HepG2 (cell line): ENCODE data around the gene TNNI2. TPM values are rescaled to one million over a fixed set of nuclear protein-coding genes. Genes with fewer than 3 reads are reported as not detected.

Experiments used
- FOXC1 ChIP-seq: sonication (generic); formaldehyde crosslinking; IDR thresholded peaks from 2 replicates; pipeline ENCODE4 v1.8.0; 2022; ENCODE audit warnings: mild to moderate bottlenecking, missing genetic modification reagents, borderline replicate concordance
- GFI1 ChIP-seq: sonication (generic); formaldehyde crosslinking; IDR thresholded peaks from 2 replicates; pipeline ENCODE4 v1.5.0; 2020; ENCODE audit warnings: missing genetic modification reagents, mild to moderate bottlenecking, borderline replicate concordance
- HMG20A ChIP-seq: IDR thresholded peaks from 2 replicates; pipeline ENCODE4 v1.6.1; 2016; ENCODE audit warnings: borderline replicate concordance
- MED8 ChIP-seq: sonication (generic); formaldehyde crosslinking; IDR thresholded peaks from 2 replicates; pipeline ENCODE4 v1.8.1; 2023; ENCODE audit warnings: mild to moderate bottlenecking, missing genetic modification reagents; ENCODE audit not compliant: insufficient replicate concordance
- NFIC ChIP-seq: IDR thresholded peaks from 2 replicates; pipeline ENCODE4 v1.6.1; 2012; ENCODE audit warnings: mild to moderate bottlenecking, low read length, inconsistent platforms
- NR1H2 ChIP-seq: sonication (generic); formaldehyde crosslinking; IDR thresholded peaks from 2 replicates; pipeline ENCODE4 v1.8.1; 2022; ENCODE audit warnings: low read depth, missing genetic modification reagents, borderline replicate concordance
- RARG ChIP-seq: sonication (generic); formaldehyde crosslinking; IDR thresholded peaks from 2 replicates; pipeline ENCODE4 v1.4.0; 2020; ENCODE audit warnings: low read depth, mild to moderate bottlenecking, missing genetic modification reagents
- SAP130 ChIP-seq: IDR thresholded peaks from 2 replicates; pipeline ENCODE4 v1.6.1; 2016; ENCODE audit warnings: low read depth
- TCF7 ChIP-seq: sonication (generic); IDR thresholded peaks from 2 replicates; pipeline ENCODE4 v1.6.1; 2016; ENCODE audit warnings: antibody characterized with exemption, low read depth
- TCF7L2 ChIP-seq: IDR thresholded peaks from 2 replicates; pipeline ENCODE4 v1.6.1; 2011; ENCODE audit warnings: mild to moderate bottlenecking, low read depth, low read length, moderate library complexity
- ZKSCAN8 ChIP-seq: IDR thresholded peaks from 2 replicates; pipeline ENCODE4 v1.6.1; 2016; ENCODE audit warnings: borderline replicate concordance, missing genetic modification reagents, missing compliant biosample characterization
- ZNF180 ChIP-seq: sonication (generic); formaldehyde crosslinking; IDR thresholded peaks from 2 replicates; pipeline ENCODE4 v1.4.0; 2020; ENCODE audit warnings: low read depth, missing genetic modification reagents, borderline replicate concordance
- ZNF569 ChIP-seq: sonication (generic); formaldehyde crosslinking; IDR thresholded peaks from 2 replicates; pipeline ENCODE4 v1.5.0; 2020; ENCODE audit warnings: mild to moderate bottlenecking, missing genetic modification reagents, moderate library complexity, borderline replicate concordance
- ZNF572 ChIP-seq: sonication (generic); formaldehyde crosslinking; IDR thresholded peaks from 2 replicates; pipeline ENCODE4 v1.5.1; 2020; ENCODE audit warnings: mild to moderate bottlenecking, missing genetic modification reagents
- ZNF577 ChIP-seq: sonication (generic); formaldehyde crosslinking; IDR thresholded peaks from 2 replicates; pipeline ENCODE4 v1.4.0; 2020; ENCODE audit warnings: mild to moderate bottlenecking, low read depth, missing genetic modification reagents, borderline replicate concordance
- ZNF598 ChIP-seq: sonication (generic); formaldehyde crosslinking; IDR thresholded peaks from 2 replicates; pipeline ENCODE4 v1.5.1; 2020; ENCODE audit warnings: mild to moderate bottlenecking, missing genetic modification reagents, borderline replicate concordance
- ZNF607 ChIP-seq: sonication (generic); formaldehyde crosslinking; IDR thresholded peaks from 2 replicates; pipeline ENCODE4 v1.5.1; 2020; ENCODE audit warnings: missing genetic modification reagents, mild to moderate bottlenecking, borderline replicate concordance
- ZNF780A ChIP-seq: sonication (generic); formaldehyde crosslinking; IDR thresholded peaks from 2 replicates; pipeline ENCODE4 v1.8.0; 2022; ENCODE audit warnings: mild to moderate bottlenecking, missing genetic modification reagents, moderate library complexity
- ZNF891 ChIP-seq: sonication (generic); formaldehyde crosslinking; IDR thresholded peaks from 2 replicates; pipeline ENCODE4 v1.5.0; 2020; ENCODE audit warnings: mild to moderate bottlenecking, missing genetic modification reagents
- polyA plus RNA-seq, 8 experiments: library from polyadenylated mRNA; depleted of rRNA in 3 of 8; stranded (reverse) in 7 of 8; unstranded in 1 of 8; fragments of >200 nt; fragmentation: Illumina TruSeq in 4 of 8; extraction: Trizol in 4 of 8; gene quantifications; 2 replicates each; pipeline versions ENCODE4 v1.2.1 to v1.2.3, GENCODE V29; 2011 to 2016; ENCODE audit warnings: low read depth in 4 of 8, missing spikeins in 1 of 8, mixed read lengths in 1 of 8; ENCODE audit not compliant: insufficient read depth in 1 of 8
- total RNA-seq, 5 experiments: library from RNA; depleted of rRNA; stranded (reverse); fragments of >200 nt; fragmentation: Illumina TruSeq; extraction: Trizol; gene quantifications; 2 replicates each; pipeline ENCODE4 v1.2.3, GENCODE V29; 2016; ENCODE audit warnings: low read depth in 1 of 5
- TF ChIP-seq, protein P1 (sequence below): IDR thresholded peaks from 2 replicates; pipeline ENCODE4 v1.6.1; 2016; ENCODE audit warnings: low read depth
- TF ChIP-seq, protein P2 (sequence below): sonication (generic); formaldehyde crosslinking; IDR thresholded peaks from 2 replicates; pipeline ENCODE4 v1.5.0; 2020; ENCODE audit warnings: mild to moderate bottlenecking, missing genetic modification reagents, borderline replicate concordance

Gene TNNI2
- total and polyA plus RNA-seq, 2 of the 13 experiments (the other 11 are each of a cell fraction or from before 2014, with no cell fraction given), result 7.2 to 12.0 TPM

- TF ChIP-seq, protein P1, sequence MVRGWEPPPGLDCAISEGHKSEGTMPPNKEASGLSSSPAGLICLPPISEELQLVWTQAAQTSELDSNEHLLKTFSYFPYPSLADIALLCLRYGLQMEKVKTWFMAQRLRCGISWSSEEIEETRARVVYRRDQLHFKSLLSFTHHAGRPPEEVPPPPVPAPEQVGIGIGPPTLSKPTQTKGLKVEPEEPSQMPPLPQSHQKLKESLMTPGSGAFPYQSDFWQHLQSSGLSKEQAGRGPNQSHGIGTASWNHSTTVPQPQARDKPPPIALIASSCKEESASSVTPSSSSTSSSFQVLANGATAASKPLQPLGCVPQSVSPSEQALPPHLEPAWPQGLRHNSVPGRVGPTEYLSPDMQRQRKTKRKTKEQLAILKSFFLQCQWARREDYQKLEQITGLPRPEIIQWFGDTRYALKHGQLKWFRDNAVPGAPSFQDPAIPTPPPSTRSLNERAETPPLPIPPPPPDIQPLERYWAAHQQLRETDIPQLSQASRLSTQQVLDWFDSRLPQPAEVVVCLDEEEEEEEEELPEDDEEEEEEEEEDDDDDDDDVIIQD (CRISPR knock-in tag), result peak; percentile 56; the same call in 1 of the 2 replicates
- TF ChIP-seq GFI1 (CRISPR knock-in tag) (peak; percentile 48; the same call in 1 of the 2 replicates), FOXC1 (CRISPR knock-in tag) (no peak; the same call in 1 of the 2 replicates), SAP130 (CRISPR knock-in tag) (peak; percentile 97), ZNF180 (CRISPR knock-in tag) (no peak), RARG (CRISPR knock-in tag) (no peak), NFIC (no peak), ZNF780A (CRISPR knock-in tag) (no peak), TCF7L2 (peak; percentile 41; the same call in 1 of the 2 replicates), NR1H2 (CRISPR knock-in tag) (no peak), ZNF607 (CRISPR knock-in tag) (peak; percentile 95; the same call in 1 of the 2 replicates), ZNF569 (CRISPR knock-in tag) (0 out of 2 replicates have a peak, but pooled peaks have one; percentile 56), HMG20A (CRISPR knock-in tag) (peak; percentile 91; the same call in 1 of the 2 replicates), MED8 (CRISPR knock-in tag) (peak; percentile 99), TCF7 (peak; percentile 96), ZNF577 (no peak), ZNF598 (peak; percentile 51; the same call in 1 of the 2 replicates), ZKSCAN8 (CRISPR knock-in tag) (peak; percentile 85), ZNF891 (CRISPR knock-in tag) (peak; percentile 92), ZNF572 (CRISPR knock-in tag) (peak; percentile 19; the same call in 1 of the 2 replicates)
- TF ChIP-seq, protein P2, sequence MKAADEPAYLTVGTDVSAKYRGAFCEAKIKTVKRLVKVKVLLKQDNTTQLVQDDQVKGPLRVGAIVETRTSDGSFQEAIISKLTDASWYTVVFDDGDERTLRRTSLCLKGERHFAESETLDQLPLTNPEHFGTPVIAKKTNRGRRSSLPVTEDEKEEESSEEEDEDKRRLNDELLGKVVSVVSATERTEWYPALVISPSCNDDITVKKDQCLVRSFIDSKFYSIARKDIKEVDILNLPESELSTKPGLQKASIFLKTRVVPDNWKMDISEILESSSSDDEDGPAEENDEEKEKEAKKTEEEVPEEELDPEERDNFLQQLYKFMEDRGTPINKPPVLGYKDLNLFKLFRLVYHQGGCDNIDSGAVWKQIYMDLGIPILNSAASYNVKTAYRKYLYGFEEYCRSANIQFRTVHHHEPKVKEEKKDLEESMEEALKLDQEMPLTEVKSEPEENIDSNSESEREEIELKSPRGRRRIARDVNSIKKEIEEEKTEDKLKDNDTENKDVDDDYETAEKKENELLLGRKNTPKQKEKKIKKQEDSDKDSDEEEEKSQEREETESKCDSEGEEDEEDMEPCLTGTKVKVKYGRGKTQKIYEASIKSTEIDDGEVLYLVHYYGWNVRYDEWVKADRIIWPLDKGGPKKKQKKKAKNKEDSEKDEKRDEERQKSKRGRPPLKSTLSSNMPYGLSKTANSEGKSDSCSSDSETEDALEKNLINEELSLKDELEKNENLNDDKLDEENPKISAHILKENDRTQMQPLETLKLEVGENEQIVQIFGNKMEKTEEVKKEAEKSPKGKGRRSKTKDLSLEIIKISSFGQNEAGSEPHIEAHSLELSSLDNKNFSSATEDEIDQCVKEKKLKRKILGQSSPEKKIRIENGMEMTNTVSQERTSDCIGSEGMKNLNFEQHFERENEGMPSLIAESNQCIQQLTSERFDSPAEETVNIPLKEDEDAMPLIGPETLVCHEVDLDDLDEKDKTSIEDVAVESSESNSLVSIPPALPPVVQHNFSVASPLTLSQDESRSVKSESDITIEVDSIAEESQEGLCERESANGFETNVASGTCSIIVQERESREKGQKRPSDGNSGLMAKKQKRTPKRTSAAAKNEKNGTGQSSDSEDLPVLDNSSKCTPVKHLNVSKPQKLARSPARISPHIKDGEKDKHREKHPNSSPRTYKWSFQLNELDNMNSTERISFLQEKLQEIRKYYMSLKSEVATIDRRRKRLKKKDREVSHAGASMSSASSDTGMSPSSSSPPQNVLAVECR, result peak; percentile 70
These were observed 3.6 kb downstream of the TNNI2 start (continued) for GRCh38 chr11:1842149-1843097.
